BJ (cell line): ENCODE results near the gene SLC13A3. TPM values are rescaled to one million over a fixed set of nuclear protein-coding genes. Genes with fewer than 3 reads are reported as not detected.

Experiments used
- CTCF ChIA-PET: fragments of 350-600 bp; formaldehyde crosslinking; extraction: SDS; loops from one replicate; lab custom pipeline; 2021; ENCODE audit warnings: antibody characterized with exemption, inconsistent platforms; lab: Yijun Ruan, JAX
- POLR2A ChIA-PET: fragments of 300-600 bp; sonication (Branson Sonifier 250); formaldehyde crosslinking; extraction: SDS; loops from one replicate; lab custom pipeline; 2021; ENCODE audit warnings: antibody characterized with exemption; lab: Charles Lee
- DNase-seq: peaks from one replicate; pipeline ENCODE4 v3.0.0-alpha.2; 2011; ENCODE audit warnings: low read depth
- H3K27me3 ChIP-seq: 2 replicates; pipeline ENCODE4 v1.6.0; 2011; ENCODE audit warnings: low read length; ENCODE audit not compliant: control insufficient read depth, insufficient read depth
- H3K36me3 ChIP-seq: 2 replicates; pipeline ENCODE4 v1.5.1; 2011; ENCODE audit warnings: low read length; ENCODE audit not compliant: control insufficient read depth, insufficient read depth
- H3K4me3 ChIP-seq: 2 replicates; pipeline ENCODE4 v1.5.1; 2011; ENCODE audit warnings: low read depth, mild to moderate bottlenecking, control low read depth, low read length
- CTCF ChIP-seq: IDR thresholded peaks from 2 replicates; pipeline ENCODE4 v1.5.1; 2011; ENCODE audit warnings: low read depth, mild to moderate bottlenecking, control low read depth, inconsistent platforms, low read length, moderate library complexity; ENCODE audit not compliant: insufficient read depth
- polyA plus RNA-seq: library from polyadenylated mRNA; depleted of rRNA; stranded (reverse); fragments of >200 nt; gene quantifications from 2 replicates; pipeline ENCODE4 v1.2.3, GENCODE V29; 2011

SLC13A3 gene
- polyA plus RNA-seq, 1 experiment: 3.5 TPM

DNA sequence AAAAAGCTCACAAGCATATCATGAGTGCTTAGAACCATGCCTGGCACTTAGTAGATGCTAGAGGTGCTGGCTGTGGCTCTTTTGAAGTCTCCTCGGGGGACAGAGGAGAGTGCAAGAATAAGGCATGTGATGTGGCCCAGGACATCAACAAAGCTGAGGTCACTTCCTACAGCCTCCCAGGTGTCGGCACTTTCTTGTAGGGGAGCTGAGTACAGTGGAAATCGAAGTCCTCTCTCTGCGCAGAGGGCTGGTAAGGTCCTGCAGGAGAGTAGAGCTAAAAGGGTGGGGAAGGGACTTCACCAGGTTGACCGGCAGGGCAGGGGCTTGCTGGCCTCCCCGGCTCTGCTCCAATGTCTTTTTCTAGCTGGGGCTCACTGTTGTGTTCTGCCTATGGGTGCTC is 11.2 kb downstream of the SLC13A3 start:
- Histone ChIP-seq H3K27me3 (no peaks in the 10 kb centered on the region), H3K4me3 (no peak overlapping the region), H3K36me3 (no peaks in the 10 kb centered on the region)
- DNase-seq: no peak
- ChIA-PET POLR2A (no interaction called here), CTCF (interaction anchor here (1.1 kb wide), 1 partner anchor 10 kb away, joined by 3 read pairs; no protein-coding TSS in a partner anchor)
- TF ChIP-seq CTCF: no peak

- Histone ChIP-seq H3K27me3 (no peaks in the 10 kb centered on the region), H3K4me3 (no peak overlapping the region), H3K36me3 (no peaks in the 10 kb centered on the region)
- CTCF ChIA-PET: no interaction called here
- POLR2A ChIA-PET: no interaction called here
- no peak for DNase-seq
- no peak for TF ChIP-seq CTCF
Observed at GRCh38 chr20:46639587-46639986, 11.7 kb downstream of the SLC13A3 start.

GRCh38 chr20:46638898-46639274 is 12.4 kb downstream of the SLC13A3 start:
- no peak for TF ChIP-seq CTCF

GRCh38 chr20:46638134-46638897 is 12.9 kb downstream of the SLC13A3 start:
- TF ChIP-seq CTCF: no peak
- no peak overlapping the region for H3K4me3 ChIP-seq
- CTCF ChIA-PET: no interaction called here
- H3K27me3 ChIP-seq: no peaks in the 10 kb centered on the region
- POLR2A ChIA-PET: no interaction called here
- H3K36me3 ChIP-seq: no peaks in the 10 kb centered on the region
- no peak for DNase-seq

More at GRCh38 chr20:46638898-46639274, 12.4 kb downstream of the SLC13A3 start:
- Histone ChIP-seq H3K4me3 (no peak overlapping the region), H3K36me3 (no peaks in the 10 kb centered on the region), H3K27me3 (no peaks in the 10 kb centered on the region)
- ChIA-PET POLR2A (no interaction called here), CTCF (no interaction called here)
- no peak for DNase-seq

GRCh38 chr20:46637427-46638133 is 13.7 kb downstream of the SLC13A3 start:
- DNase-seq: no peak
- H3K36me3 ChIP-seq: no peaks in the 10 kb centered on the region
- CTCF ChIA-PET: no interaction called here
- TF ChIP-seq CTCF: no peak
- no peaks in the 10 kb centered on the region for H3K27me3 ChIP-seq
- H3K4me3 ChIP-seq: no peak overlapping the region
- POLR2A ChIA-PET: no interaction called here
